Stimulated activated naive CD4-positive, alpha-beta T cell treated with Interleukin-2 at 50 U/mL for 16 hours (primary cell): ENCODE data around the gene NRM.

Experiments
- DNase-seq: peaks from one replicate; lab custom pipeline; 2025; lab: John Stamatoyannopoulos, UW

Gene NRM

GRCh38 chr6:30688569-30688968, 2.2 kb downstream of the NRM start:
- DNase-seq = no peak

DNA sequence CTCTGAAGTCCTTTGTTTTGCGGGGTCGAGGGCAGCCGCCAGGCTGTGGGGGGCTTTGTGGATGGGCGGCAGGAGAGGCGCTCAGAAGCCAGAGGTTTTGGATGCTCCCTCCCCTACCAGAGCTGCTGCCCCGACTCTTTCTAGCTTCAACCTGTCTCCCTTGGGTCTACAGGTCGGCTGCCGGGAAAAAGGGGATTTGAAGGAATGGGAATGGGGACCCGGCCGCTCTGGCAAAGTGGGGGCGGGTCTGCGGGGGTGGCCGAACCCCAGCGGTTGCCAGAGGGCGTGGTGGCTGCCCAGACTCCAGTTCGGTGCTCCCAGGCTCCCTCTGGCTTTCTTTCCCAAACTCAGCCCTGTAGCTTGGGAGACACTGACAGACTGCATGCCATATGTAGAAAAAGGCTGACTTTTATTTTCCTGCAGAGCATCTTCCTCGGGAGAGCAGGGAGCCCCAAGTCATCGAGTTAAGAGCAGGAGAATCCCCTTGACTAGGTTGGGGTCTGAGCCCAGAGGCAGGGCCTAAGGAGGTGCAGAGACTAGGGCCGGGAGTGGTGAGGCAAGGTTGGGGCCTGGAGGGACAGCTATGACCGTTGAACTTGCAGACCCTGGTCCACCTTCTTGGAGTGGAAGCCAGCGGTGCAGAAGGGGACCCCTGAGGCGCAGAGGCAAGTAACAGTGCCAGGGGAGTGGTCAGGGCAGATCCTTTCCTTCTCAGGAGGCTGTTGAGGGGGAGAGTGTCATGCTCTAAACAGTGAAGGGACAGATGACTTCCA, 2.9 kb downstream of the NRM start:
- DNase-seq = no peak

DNA sequence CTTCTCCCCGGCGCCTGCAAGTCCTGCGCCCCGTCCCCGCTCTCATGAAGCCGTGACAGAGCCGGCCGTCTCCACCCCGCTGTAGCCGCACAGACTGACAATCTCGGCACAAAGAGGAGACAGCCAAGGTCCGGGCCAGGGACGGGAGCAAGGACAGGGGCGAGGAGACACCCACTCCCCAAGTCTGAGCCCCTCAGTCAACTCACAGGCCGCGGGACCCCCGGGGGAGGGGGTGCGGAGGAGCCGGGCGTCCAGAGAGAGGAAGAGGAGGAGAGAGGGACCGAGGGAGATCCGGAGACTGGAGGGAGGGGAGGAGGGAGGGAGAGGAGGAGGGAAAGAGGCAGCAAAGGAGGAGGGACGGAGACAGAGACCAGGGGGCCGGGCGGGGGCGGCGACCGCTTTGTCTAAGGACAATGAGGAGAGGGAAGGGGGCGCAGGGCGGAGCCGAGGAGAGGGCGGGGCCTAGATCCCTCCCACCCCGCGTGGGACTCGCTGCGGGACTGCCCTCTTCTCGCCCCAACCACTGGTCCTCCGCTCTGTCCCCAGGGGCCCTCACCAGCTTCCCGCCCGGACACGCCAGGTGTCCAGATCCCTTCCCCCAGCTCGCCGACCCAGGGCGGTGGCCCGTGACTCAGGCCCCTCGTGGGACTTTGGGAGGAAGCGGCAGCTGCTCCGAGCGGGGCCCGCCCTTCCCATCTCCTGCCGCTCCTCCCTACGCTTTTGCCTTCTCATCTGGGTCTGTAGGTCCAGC, 3.7 kb downstream of the NRM start:
- DNase-seq = peak; percentile 85

GRCh38 chr6:30686009-30686907, 4.5 kb downstream of the NRM start, which contains the start of gene PPP1R18:
PPP1R18 (minus strand) TSS chr6:30686645; CDS start chr6:30686018, 627 bp downstream.
- peak; percentile 86 for DNase-seq

- DNase-seq = no peak
Measured at GRCh38 chr6:30685157-30686008, 5.4 kb downstream of the NRM start.

- DNase-seq = peak; percentile 45
Measured at GRCh38 chr6:30684386-30685156, 6.2 kb downstream of the NRM start.

GRCh38 chr6:30683980-30684338, 6.8 kb downstream of the NRM start:
- no peak for DNase-seq

- no peak for DNase-seq
Measured at GRCh38 chr6:30683183-30683979, 7.4 kb downstream of the NRM start.

- peak; percentile 84 for DNase-seq
Measured at GRCh38 chr6:30682143-30683117, 8.4 kb downstream of the NRM start.

DNA sequence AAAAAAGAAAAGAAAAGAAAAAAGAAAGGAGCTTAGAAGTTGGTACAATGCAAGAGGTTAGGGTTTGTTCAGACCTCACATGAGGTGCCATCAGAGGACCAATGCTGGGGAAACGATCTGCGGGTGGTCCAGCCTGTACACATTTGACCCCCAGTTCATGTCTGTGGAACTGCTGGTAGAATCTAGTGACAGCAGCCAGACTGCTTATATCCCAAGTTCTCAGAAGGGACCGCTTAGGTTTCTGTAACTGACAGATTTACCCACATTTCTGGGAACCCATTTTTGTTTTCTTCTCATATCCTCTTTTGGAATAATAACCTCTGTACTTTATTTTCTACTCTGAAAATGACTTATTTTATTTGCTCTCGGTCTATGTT, 9.0 kb downstream of the NRM start:
- no peak for DNase-seq

DNA sequence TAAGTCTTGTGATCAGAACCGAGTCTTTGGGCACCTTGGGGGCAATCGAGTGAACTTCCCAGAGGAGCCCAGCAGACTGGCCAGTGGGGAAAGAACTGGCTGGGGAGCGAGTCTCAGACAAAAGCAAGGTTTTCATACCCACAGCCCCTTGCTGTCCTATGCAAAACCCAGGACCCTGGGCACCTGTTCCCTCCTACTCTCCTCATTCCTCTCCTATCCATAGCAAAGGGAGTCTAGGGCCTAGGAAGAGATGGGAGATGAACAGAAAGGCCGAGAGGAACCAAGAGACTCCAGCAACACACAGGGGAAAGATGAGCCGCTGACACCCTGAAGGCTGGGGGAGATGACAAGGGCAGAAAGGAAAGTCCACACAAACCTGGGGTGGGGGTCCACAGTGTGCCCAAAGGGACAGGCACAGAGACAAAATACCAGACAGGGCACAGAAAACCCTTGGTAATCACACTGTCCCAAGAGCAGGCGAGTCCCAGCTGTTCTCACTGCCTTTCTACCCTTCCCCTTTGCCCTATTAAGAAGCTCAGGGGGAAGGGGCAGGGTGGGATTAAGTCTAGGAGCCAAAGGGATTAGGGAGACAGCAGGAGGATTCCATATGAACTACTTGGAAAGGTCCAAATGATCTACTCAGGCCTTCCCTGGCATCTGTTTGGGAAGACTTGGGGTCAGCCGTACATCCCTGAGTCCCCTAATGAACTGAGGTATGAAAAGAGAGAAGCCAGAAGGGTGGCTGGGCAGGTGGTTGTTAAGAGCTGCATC, 10.8 kb downstream of the NRM start:
- DNase-seq = no peak

- peak; percentile 86 for DNase-seq
Measured at GRCh38 chr6:30678964-30679726, 11.6 kb downstream of the NRM start.

DNA sequence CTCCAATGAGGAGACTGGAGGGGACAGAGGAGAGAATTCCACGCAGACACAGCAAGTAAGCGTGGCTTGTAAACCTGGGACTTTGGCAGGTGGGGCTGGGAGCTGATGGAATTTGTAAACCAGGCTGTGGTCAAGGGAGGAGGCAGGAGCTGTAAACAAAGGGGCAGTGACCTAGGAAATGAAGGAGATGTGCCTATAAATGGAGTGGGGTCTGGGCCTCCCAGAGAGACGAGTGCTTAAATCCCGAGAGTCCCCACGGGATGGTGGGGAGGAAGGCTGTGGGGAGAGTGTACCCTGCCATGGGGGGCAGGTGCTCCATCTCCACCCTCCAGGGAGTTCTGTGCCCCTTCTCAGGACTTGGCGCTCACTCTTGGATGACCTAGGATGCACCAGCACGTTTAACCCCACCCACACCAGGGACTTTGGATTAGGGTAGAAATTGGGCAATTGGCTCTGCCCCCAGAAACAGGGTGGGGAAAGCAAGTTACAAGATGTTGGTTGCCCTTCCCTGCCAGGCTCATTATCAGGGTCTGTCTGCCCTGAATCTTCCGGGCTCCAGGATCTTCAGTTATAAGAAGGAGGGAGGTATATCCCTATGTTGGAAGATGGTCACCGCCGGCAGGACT, 14.0 kb downstream of the NRM start:
- DNase-seq = no peak

DNA sequence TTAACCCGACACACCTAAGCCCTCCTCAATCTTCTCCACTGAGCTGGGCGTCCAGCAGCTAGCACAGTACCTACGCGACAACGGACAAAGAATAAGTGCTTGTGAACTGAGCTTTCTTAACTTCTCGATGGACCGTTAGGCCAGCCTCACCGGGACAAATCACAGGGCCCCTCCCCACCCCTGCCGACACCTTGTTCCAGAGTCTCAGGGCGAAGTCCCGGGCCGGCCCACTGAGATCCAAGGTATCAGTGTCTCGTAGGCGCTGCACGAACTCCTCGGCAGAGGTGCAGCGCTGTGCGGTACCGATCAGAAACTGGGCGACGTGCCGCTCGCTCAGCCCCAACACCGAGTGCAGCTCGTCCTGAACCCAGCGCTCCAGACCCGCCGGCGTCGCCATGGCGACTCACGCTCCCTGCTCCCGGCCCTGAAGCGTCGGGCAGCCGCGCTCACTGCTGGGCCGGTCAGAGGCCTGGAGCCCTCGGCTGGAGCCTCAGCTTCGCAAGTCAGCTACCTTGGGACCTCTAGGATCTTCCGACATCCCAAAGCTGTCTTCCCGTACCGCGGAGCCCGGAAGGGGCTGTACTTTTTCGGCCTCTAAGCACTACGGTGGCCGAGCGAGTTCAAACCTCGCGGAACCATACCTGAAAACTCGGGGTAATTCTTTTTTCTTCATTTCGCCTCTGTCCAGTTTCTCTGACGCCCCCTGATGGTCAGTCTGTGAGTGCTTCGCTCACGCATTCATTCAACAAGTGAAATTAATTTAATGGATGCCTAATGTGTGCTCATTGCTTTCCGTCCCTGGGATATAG, 18.1 kb downstream of the NRM start, which contains the start of gene DHX16:
DHX16 (minus strand) TSS at position 562 of the 809 bp plus-strand sequence; CDS start at position 397, 165 bp downstream.
- DNase-seq = peak; percentile 88

DNA sequence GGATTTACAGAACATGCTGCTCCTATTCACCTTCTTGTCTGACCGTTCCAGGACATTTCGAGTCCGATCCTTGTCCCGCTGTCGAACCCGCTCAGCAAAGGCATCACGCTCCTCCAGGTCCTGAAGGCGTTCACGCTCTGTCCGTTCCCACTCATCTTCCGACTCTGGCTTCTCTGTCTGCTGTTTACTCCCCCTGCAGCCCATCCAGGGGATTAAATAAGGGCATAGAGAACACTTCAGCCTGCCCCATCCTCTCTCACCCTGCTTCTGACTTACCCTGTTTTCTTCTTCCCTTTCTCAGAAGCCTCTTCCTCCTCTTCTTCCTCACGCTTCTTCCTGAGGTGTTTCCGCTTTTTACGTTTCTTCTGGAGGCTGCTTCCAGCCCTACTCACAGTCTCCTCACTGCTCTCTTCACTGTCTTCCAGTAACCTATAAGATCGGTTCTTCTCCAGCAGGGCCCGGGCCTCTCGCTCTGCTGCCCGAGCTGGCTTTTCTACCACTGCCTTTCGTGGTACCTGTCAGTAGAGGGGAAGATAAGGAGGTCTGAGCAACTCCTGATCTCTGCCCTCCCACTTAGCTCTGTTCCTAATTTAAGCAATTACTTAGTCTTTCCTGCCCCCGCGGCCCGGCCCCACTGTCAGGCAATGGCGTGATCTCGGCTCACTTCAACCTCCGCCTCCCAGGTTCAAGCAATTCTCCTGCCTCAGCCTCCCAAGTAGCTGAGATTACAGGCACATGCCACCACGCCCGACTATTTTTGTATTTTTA, 19.8 kb downstream of the NRM start:
- DNase-seq = no peak
